ENCODE measurements around the gene SCN4B.

The SCN4B gene

GRCh38 chr11:118120793-118121192 lies 31.8 kb downstream of the SCN4B start:
- TF ChIP-seq GATA1 (IDR thresholded peaks at IDR 0.05; ENCODE audit: low read depth, low read length) (no peak), POLR2A (IDR thresholded peaks at IDR 0.05; ENCODE audit: low read length) (no peak)
- DNase-seq: no peak

- no peak for DNase-seq
- TF ChIP-seq GATA1 (IDR thresholded peaks at IDR 0.05; ENCODE audit: low read depth, low read length) (no peak), POLR2A (IDR thresholded peaks at IDR 0.05; ENCODE audit: low read length) (no peak)
These were observed 34.6 kb downstream of the SCN4B start for GRCh38 chr11:118117790-118118601.

GRCh38 chr11:118115048-118115447 lies 37.6 kb downstream of the SCN4B start:
- no peak for TF ChIP-seq POLR2A (IDR thresholded peaks at IDR 0.05; ENCODE audit: low read length)
- no peak for TF ChIP-seq GATA1 (IDR thresholded peaks at IDR 0.05; ENCODE audit: low read depth, low read length)

GRCh38 chr11:118114266-118114665 lies 38.4 kb downstream of the SCN4B start:
- DNase-seq: no peak
- TF ChIP-seq GATA1 (IDR thresholded peaks at IDR 0.05; ENCODE audit: low read depth, low read length) (no peak), POLR2A (IDR thresholded peaks at IDR 0.05; ENCODE audit: low read length) (no peak)

More at GRCh38 chr11:118115048-118115447, 37.6 kb downstream of the SCN4B start:
- DNase-seq: no peak

GRCh38 chr11:118112711-118113430 lies 39.8 kb downstream of the SCN4B start:
- TF ChIP-seq POLR2A (IDR thresholded peaks at IDR 0.05; ENCODE audit: low read length) (no peak), GATA1 (IDR thresholded peaks at IDR 0.05; ENCODE audit: low read depth, low read length) (no peak)
- DNase-seq: no peak

GRCh38 chr11:118111744-118112035 lies 40.9 kb downstream of the SCN4B start:
- no peak for TF ChIP-seq POLR2A (IDR thresholded peaks at IDR 0.05; ENCODE audit: low read length)
- TF ChIP-seq GATA1 (IDR thresholded peaks at IDR 0.05; ENCODE audit: low read depth, low read length): no peak

GRCh38 chr11:118111019-118111743 lies 41.4 kb downstream of the SCN4B start:
- TF ChIP-seq POLR2A (IDR thresholded peaks at IDR 0.05; ENCODE audit: low read length): no peak
- no peak for TF ChIP-seq GATA1 (IDR thresholded peaks at IDR 0.05; ENCODE audit: low read depth, low read length)
- DNase-seq: no peak

More at GRCh38 chr11:118111744-118112035, 40.9 kb downstream of the SCN4B start:
- no peak for DNase-seq

GRCh38 chr11:118109231-118109630 lies 43.4 kb downstream of the SCN4B start:
- TF ChIP-seq POLR2A (IDR thresholded peaks at IDR 0.05; ENCODE audit: low read length) (no peak), GATA1 (IDR thresholded peaks at IDR 0.05; ENCODE audit: low read depth, low read length) (no peak)
- DNase-seq: no peak

- TF ChIP-seq GATA1 (IDR thresholded peaks at IDR 0.05; ENCODE audit: low read depth, low read length): no peak
- TF ChIP-seq POLR2A (IDR thresholded peaks at IDR 0.05; ENCODE audit: low read length): no peak
- DNase-seq: no peak
These were observed 44.1 kb downstream of the SCN4B start for GRCh38 chr11:118108513-118108912.

- no peak for DNase-seq
- TF ChIP-seq GATA1 (IDR thresholded peaks at IDR 0.05; ENCODE audit: low read depth, low read length): no peak
- TF ChIP-seq POLR2A (IDR thresholded peaks at IDR 0.05; ENCODE audit: low read length): no peak
These were observed 45.8 kb downstream of the SCN4B start for GRCh38 chr11:118106789-118107335.

- no peak for DNase-seq
These were observed 46.8 kb downstream of the SCN4B start for GRCh38 chr11:118105657-118106305.

GRCh38 chr11:118104491-118104890 lies 48.1 kb downstream of the SCN4B start:
- no peak for DNase-seq
- TF ChIP-seq POLR2A (IDR thresholded peaks at IDR 0.05; ENCODE audit: low read length): no peak
- TF ChIP-seq GATA1 (IDR thresholded peaks at IDR 0.05; ENCODE audit: low read depth, low read length): no peak

More at GRCh38 chr11:118105657-118106305, 46.8 kb downstream of the SCN4B start:
- TF ChIP-seq POLR2A (IDR thresholded peaks at IDR 0.05; ENCODE audit: low read length) (no peak), GATA1 (IDR thresholded peaks at IDR 0.05; ENCODE audit: low read depth, low read length) (no peak)

- DNase-seq: peak; percentile 67 to 76
- TF ChIP-seq GATA1 (IDR thresholded peaks at IDR 0.05; ENCODE audit: low read depth, low read length) (no peak), POLR2A (IDR thresholded peaks at IDR 0.05; ENCODE audit: low read length) (peak; percentile 23)
These were observed 49.8 kb downstream of the SCN4B start for GRCh38 chr11:118102721-118103261.
